HepG2 (cell line): Measurements from ENCODE around the gene USB1.

Experiments
- ARHGAP35 ChIP-seq: sonication (generic); formaldehyde crosslinking; IDR thresholded peaks from 2 replicates; pipeline ENCODE4 v1.9.0; 2022; ENCODE audit warnings: mild to moderate bottlenecking, inconsistent platforms, moderate library complexity, missing genetic modification reagents, borderline replicate concordance
- MAX ChIP-seq: IDR thresholded peaks from 2 replicates; pipeline ENCODE4 v1.6.1; 2012; ENCODE audit warnings: inconsistent platforms
- MYC ChIP-seq: sonication (generic); formaldehyde crosslinking; IDR thresholded peaks from 2 replicates; pipeline ENCODE4 v1.9.0; 2021; ENCODE audit warnings: missing genetic modification reagents, borderline replicate concordance
- NCOA5 ChIP-seq: sonication (generic); formaldehyde crosslinking; IDR thresholded peaks from 2 replicates; pipeline ENCODE4 v1.4.0; 2020; ENCODE audit warnings: missing genetic modification reagents
- POLR2A ChIP-seq, 2 experiments: IDR thresholded peaks; 2 replicates each; pipeline ENCODE4 v1.6.1; 2011; ENCODE audit warnings: low read depth in 2 of 2, low read length in 2 of 2, mild to moderate bottlenecking in 1 of 2, moderate library complexity in 1 of 2; ENCODE audit not compliant: insufficient read depth in 1 of 2
- SIN3A ChIP-seq: IDR thresholded peaks from 2 replicates; pipeline ENCODE4 v1.6.1; 2011; ENCODE audit warnings: low read depth, mild to moderate bottlenecking, control low read depth, low read length, borderline replicate concordance
- SUZ12 ChIP-seq: fragments of 150-350 bp; IDR thresholded peaks from 2 replicates; pipeline ENCODE4 v1.6.1; 2014; ENCODE audit warnings: low read depth, low read length
- XBP1 ChIP-seq: sonication (generic); formaldehyde crosslinking; IDR thresholded peaks from 2 replicates; pipeline ENCODE4 v1.5.0; 2020; ENCODE audit warnings: missing genetic modification reagents
- ZNF670 ChIP-seq: sonication (generic); formaldehyde crosslinking; IDR thresholded peaks from 2 replicates; pipeline ENCODE4 v1.8.0; 2022; ENCODE audit warnings: mild to moderate bottlenecking, missing genetic modification reagents, borderline replicate concordance
- TF ChIP-seq, protein P1 (sequence below): sonication (generic); formaldehyde crosslinking; IDR thresholded peaks from 2 replicates; pipeline ENCODE4 v1.5.0; 2020; ENCODE audit warnings: mild to moderate bottlenecking, missing genetic modification reagents, moderate library complexity
- TF ChIP-seq, protein P2 (sequence below): sonication (generic); formaldehyde crosslinking; IDR thresholded peaks from 2 replicates; pipeline ENCODE4 v1.4.0; 2020; ENCODE audit warnings: missing genetic modification reagents

- TF ChIP-seq ARHGAP35 (CRISPR knock-in tag) (no peak), POLR2A (IDR thresholded peaks at IDR 0.05; ENCODE audit: insufficient read depth in 1 of 2, low read depth in 2 of 2, low read length in 2 of 2) (no peak), NCOA5 (CRISPR knock-in tag) (no peak), SUZ12 (no peak), SIN3A (no peak), MAX (no peak), XBP1 (CRISPR knock-in tag) (no peak), MYC (CRISPR knock-in tag) (no peak), ZNF670 (CRISPR knock-in tag) (no peak)
- TF ChIP-seq, protein P1, sequence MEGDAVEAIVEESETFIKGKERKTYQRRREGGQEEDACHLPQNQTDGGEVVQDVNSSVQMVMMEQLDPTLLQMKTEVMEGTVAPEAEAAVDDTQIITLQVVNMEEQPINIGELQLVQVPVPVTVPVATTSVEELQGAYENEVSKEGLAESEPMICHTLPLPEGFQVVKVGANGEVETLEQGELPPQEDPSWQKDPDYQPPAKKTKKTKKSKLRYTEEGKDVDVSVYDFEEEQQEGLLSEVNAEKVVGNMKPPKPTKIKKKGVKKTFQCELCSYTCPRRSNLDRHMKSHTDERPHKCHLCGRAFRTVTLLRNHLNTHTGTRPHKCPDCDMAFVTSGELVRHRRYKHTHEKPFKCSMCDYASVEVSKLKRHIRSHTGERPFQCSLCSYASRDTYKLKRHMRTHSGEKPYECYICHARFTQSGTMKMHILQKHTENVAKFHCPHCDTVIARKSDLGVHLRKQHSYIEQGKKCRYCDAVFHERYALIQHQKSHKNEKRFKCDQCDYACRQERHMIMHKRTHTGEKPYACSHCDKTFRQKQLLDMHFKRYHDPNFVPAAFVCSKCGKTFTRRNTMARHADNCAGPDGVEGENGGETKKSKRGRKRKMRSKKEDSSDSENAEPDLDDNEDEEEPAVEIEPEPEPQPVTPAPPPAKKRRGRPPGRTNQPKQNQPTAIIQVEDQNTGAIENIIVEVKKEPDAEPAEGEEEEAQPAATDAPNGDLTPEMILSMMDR: no peak
- TF ChIP-seq, protein P2, sequence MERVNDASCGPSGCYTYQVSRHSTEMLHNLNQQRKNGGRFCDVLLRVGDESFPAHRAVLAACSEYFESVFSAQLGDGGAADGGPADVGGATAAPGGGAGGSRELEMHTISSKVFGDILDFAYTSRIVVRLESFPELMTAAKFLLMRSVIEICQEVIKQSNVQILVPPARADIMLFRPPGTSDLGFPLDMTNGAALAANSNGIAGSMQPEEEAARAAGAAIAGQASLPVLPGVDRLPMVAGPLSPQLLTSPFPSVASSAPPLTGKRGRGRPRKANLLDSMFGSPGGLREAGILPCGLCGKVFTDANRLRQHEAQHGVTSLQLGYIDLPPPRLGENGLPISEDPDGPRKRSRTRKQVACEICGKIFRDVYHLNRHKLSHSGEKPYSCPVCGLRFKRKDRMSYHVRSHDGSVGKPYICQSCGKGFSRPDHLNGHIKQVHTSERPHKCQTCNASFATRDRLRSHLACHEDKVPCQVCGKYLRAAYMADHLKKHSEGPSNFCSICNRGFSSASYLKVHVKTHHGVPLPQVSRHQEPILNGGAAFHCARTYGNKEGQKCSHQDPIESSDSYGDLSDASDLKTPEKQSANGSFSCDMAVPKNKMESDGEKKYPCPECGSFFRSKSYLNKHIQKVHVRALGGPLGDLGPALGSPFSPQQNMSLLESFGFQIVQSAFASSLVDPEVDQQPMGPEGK (CRISPR knock-in tag): no peak
Measured at GRCh38 chr16:57982385-57982784, 18.8 kb upstream of the USB1 start.
